Hypothalamus (tissue), 51 donors: Measurements from ENCODE around the gene B3GALNT2.

Experiments
- DNase-seq, 51 donors: peaks; one replicate each; lab custom pipeline; 2025; lab: John Stamatoyannopoulos, UW

B3GALNT2 gene

GRCh38 chr1:235415008-235415904 is 89.0 kb downstream of the B3GALNT2 start:
- DNase-seq: peak in 31 of 51 donors; percentile 2 to 67 (median 23)

- DNase-seq: no peak
These were observed 92.5 kb downstream of the B3GALNT2 start for GRCh38 chr1:235411489-235412486.

GRCh38 chr1:235410467-235410866 is 93.8 kb downstream of the B3GALNT2 start:
- no peak for DNase-seq

- no peak for DNase-seq
These were observed 95.0 kb downstream of the B3GALNT2 start for GRCh38 chr1:235409042-235409820.

- no peak for DNase-seq
These were observed 95.7 kb downstream of the B3GALNT2 start for GRCh38 chr1:235408503-235408960.

- no peak for DNase-seq
These were observed 96.8 kb downstream of the B3GALNT2 start for GRCh38 chr1:235407419-235407818.

GRCh38 chr1:235404190-235404589 is 100.1 kb downstream of the B3GALNT2 start:
- DNase-seq: no peak

- DNase-seq: no peak
These were observed 100.7 kb downstream of the B3GALNT2 start for GRCh38 chr1:235403593-235403992.

- DNase-seq: no peak
These were observed 101.6 kb downstream of the B3GALNT2 start for GRCh38 chr1:235402457-235403200.

GRCh38 chr1:235401251-235401650 is 103.0 kb downstream of the B3GALNT2 start:
- no peak for DNase-seq
